Panc1 (cell line): ENCODE results near the gene RFTN1. TPM values are rescaled to one million over a fixed set of nuclear protein-coding genes. Genes with fewer than 3 reads are reported as not detected.

Experiments used
- ATAC-seq: fragments of 200-7000 bp; cut with Tn5 transposase; 2 replicates; pipeline ENCODE4 v1.9.1; 2020; ENCODE audit warnings: mild to moderate bottlenecking, moderate library complexity
- BruUV-seq: library from RNA; stranded (reverse); fragments of 400-500 nt; replicated peaks from 2 replicates; lab custom pipeline; 2021; lab: Mats Ljungman, UMichigan
- CTCF ChIA-PET: fragments of 300-600 bp; sonication (Branson Sonifier 250); formaldehyde crosslinking; loops from one replicate; lab custom pipeline; 2022; ENCODE audit warnings: antibody characterized with exemption; lab: Charles Lee
- POLR2A ChIA-PET: fragments of 300-600 bp; sonication (Branson Sonifier 250); formaldehyde crosslinking; loops from one replicate; lab custom pipeline; 2022; ENCODE audit warnings: antibody characterized with exemption; lab: Charles Lee
- DNase-seq: peaks from one replicate; pipeline ENCODE4 v3.0.0-alpha.2; 2010; ENCODE audit warnings: low read depth, low spot score
- H3K27ac ChIP-seq: 2 replicates; pipeline ENCODE4 v1.5.1; 2011; ENCODE audit warnings: mild to moderate bottlenecking, low read length, inconsistent platforms
- H3K27me3 ChIP-seq: fragments of 200-500 bp; sonication (Bioruptor generic); 2 replicates; pipeline ENCODE4 v1.6.0; 2014; ENCODE audit warnings: low read length, inconsistent platforms; ENCODE audit not compliant: control insufficient read depth, insufficient read depth
- H3K36me3 ChIP-seq: fragments of 200-500 bp; sonication (Bioruptor generic); 2 replicates; pipeline ENCODE4 v1.5.1; 2014; ENCODE audit warnings: inconsistent platforms, mild to moderate bottlenecking, low read length, moderate library complexity; ENCODE audit not compliant: control insufficient read depth, insufficient read depth
- H3K4me1 ChIP-seq: 2 replicates; pipeline ENCODE4 v1.5.1; 2011; ENCODE audit warnings: inconsistent platforms, mild to moderate bottlenecking, low read length, moderate library complexity; ENCODE audit not compliant: control insufficient read depth, insufficient read depth
- H3K4me3 ChIP-seq, 2 experiments: 2 replicates each; pipeline ENCODE4 v1.5.1; 2011 to 2012; ENCODE audit warnings: low read depth in 2 of 2, low read length in 2 of 2, mild to moderate bottlenecking in 2 of 2, inconsistent platforms in 1 of 2, moderate library complexity in 1 of 2
- H3K9me3 ChIP-seq: fragments of 200-500 bp; sonication (Bioruptor generic); 2 replicates; pipeline ENCODE4 v1.5.1; 2014; ENCODE audit warnings: low read depth, mild to moderate bottlenecking, inconsistent platforms, low read length, moderate library complexity; ENCODE audit not compliant: control insufficient read depth, insufficient read depth
- POLR2AphosphoS5 ChIP-seq: IDR thresholded peaks from 2 replicates; pipeline ENCODE4 v1.6.1; 2012; ENCODE audit warnings: mild to moderate bottlenecking, low read depth, low read length, moderate library complexity
- SIN3A ChIP-seq: IDR thresholded peaks from 2 replicates; pipeline ENCODE4 v1.6.1; 2012; ENCODE audit warnings: low read depth, mild to moderate bottlenecking, low read length, moderate library complexity, borderline replicate concordance; ENCODE audit not compliant: insufficient read depth
- TCF7L2 ChIP-seq: IDR thresholded peaks from 2 replicates; pipeline ENCODE4 v1.6.1; 2011; ENCODE audit warnings: mild to moderate bottlenecking, low read depth, low read length, inconsistent platforms
- in situ Hi-C: cut with HindIII; loops from 2 replicates; pipeline ENCODE4 v1.10.0; 2016; ENCODE audit warnings: low sequenced_read_pairs, low pct_unique_long_range_greater_than_20kb
- intact Hi-C: fragments of 100-400 bp; cut with micrococcal nuclease; formaldehyde crosslinking; loops from one replicate; pipeline ENCODE4 v1.10.0; 2022; ENCODE audit not compliant: unreplicated experiment
- total RNA-seq: library from RNA; stranded (reverse); gene quantifications from one replicate; pipeline ENCODE4 v1.2.1, GENCODE V29; 2021; ENCODE audit not compliant: unreplicated experiment
- TF ChIP-seq, protein P1 (sequence below), 2 experiments: IDR thresholded peaks; 2 replicates each; pipeline ENCODE4 v1.6.1; 2011 to 2012; ENCODE audit warnings: low read depth in 2 of 2, control low read depth in 1 of 2, low read length in 1 of 2, mild to moderate bottlenecking in 1 of 2, moderate library complexity in 1 of 2; ENCODE audit not compliant: insufficient read depth in 1 of 2
- TF ChIP-seq, protein P2 (sequence below): fragments of 450-650 bp; IDR thresholded peaks from 2 replicates; pipeline ENCODE4 v1.5.1; 2017; ENCODE audit warnings: mild to moderate bottlenecking

The RFTN1 gene
- total RNA-seq, 1 experiment from 2014 or later: 0.90 TPM

DNA sequence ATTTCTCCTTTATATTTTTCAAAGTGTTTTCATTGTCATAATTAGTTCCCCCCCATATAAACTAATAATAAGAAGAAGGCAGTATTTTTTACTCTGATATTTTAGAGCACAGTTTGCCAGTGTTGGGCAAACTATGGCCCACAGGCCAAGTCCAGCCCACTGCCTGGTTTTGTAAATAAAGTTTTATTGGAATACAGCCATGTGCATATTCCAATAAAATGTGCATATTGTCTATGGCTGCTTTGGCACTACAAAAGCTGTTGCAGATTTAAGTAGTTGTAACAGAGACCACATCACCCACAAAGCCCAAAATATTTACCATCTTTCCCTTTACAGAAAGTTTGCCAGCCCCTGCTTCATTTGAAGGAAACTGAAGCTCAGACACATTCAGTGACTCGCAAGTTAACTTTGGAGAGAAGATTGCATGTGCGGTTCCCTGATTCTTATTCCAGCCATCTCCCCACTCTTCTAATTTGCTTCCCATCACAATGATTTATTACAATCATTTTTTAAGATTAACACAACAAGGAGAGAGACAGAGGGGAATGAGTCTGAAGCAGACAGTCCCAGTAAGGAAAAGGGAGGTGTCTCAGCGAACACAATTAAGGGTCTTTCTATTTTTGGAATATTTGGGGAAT, 48.9 kb downstream of the RFTN1 start:
- CTCF ChIA-PET: no interaction called here
- BruUV-seq: no TSS peak

DNA sequence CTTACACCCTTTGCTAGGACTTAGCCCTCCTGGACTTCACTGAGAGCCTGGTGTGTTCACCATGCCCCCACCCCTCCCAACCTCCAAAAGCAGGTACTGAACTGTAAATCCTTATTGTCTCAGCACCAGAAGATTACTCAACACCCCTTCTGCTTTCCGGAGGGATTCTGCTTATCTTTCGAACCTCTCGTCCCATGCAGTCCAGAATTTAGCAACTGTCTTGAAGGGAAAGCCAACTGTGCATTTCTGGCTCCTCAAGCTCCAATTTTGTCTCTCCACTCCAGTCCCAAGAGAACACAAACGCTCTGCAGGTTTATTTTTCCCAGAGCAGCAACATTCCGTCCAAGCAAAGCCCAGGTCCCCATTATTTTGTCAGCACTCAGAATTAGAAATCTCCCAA, 49.6 kb downstream of the RFTN1 start:
- in situ Hi-C loops: no loop called here
- no TSS peak for BruUV-seq
- Histone ChIP-seq H3K36me3 (no peaks in the 10 kb centered on the region), H3K27ac (no peak overlapping the region), H3K9me3 (no peaks in the 10 kb centered on the region), H3K27me3 (no peaks in the 10 kb centered on the region), H3K4me3 (no peak overlapping the region), H3K4me1 (no peaks in the 10 kb centered on the region)
- POLR2A ChIA-PET: no interaction called here
- TF ChIP-seq, protein P1, sequence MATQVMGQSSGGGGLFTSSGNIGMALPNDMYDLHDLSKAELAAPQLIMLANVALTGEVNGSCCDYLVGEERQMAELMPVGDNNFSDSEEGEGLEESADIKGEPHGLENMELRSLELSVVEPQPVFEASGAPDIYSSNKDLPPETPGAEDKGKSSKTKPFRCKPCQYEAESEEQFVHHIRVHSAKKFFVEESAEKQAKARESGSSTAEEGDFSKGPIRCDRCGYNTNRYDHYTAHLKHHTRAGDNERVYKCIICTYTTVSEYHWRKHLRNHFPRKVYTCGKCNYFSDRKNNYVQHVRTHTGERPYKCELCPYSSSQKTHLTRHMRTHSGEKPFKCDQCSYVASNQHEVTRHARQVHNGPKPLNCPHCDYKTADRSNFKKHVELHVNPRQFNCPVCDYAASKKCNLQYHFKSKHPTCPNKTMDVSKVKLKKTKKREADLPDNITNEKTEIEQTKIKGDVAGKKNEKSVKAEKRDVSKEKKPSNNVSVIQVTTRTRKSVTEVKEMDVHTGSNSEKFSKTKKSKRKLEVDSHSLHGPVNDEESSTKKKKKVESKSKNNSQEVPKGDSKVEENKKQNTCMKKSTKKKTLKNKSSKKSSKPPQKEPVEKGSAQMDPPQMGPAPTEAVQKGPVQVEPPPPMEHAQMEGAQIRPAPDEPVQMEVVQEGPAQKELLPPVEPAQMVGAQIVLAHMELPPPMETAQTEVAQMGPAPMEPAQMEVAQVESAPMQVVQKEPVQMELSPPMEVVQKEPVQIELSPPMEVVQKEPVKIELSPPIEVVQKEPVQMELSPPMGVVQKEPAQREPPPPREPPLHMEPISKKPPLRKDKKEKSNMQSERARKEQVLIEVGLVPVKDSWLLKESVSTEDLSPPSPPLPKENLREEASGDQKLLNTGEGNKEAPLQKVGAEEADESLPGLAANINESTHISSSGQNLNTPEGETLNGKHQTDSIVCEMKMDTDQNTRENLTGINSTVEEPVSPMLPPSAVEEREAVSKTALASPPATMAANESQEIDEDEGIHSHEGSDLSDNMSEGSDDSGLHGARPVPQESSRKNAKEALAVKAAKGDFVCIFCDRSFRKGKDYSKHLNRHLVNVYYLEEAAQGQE (IDR thresholded peaks at IDR 0.05; ENCODE audit: insufficient read depth in 1 of 2, low read depth in 2 of 2, low read length in 1 of 2): no peak
- no peak for TF ChIP-seq SIN3A
- TF ChIP-seq POLR2AphosphoS5: no peak
- TF ChIP-seq TCF7L2: no peak
- TF ChIP-seq, protein P2, sequence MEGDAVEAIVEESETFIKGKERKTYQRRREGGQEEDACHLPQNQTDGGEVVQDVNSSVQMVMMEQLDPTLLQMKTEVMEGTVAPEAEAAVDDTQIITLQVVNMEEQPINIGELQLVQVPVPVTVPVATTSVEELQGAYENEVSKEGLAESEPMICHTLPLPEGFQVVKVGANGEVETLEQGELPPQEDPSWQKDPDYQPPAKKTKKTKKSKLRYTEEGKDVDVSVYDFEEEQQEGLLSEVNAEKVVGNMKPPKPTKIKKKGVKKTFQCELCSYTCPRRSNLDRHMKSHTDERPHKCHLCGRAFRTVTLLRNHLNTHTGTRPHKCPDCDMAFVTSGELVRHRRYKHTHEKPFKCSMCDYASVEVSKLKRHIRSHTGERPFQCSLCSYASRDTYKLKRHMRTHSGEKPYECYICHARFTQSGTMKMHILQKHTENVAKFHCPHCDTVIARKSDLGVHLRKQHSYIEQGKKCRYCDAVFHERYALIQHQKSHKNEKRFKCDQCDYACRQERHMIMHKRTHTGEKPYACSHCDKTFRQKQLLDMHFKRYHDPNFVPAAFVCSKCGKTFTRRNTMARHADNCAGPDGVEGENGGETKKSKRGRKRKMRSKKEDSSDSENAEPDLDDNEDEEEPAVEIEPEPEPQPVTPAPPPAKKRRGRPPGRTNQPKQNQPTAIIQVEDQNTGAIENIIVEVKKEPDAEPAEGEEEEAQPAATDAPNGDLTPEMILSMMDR: no peak
- intact Hi-C loops: no loop called here
- CTCF ChIA-PET: no interaction called here
- ATAC-seq (no peak), DNase-seq (no peak)

More for the DNA sequence above, 48.9 kb downstream of the RFTN1 start:
- no peaks in the 10 kb centered on the region for H3K9me3 ChIP-seq
- DNase-seq (no peak), ATAC-seq (no peak)
- POLR2A ChIA-PET: no interaction called here
- intact Hi-C loops (no loop called here), in situ Hi-C loops (no loop called here)
- H3K36me3 ChIP-seq: no peaks in the 10 kb centered on the region
- H3K27ac ChIP-seq: no peak overlapping the region
- H3K4me3 ChIP-seq: no peak overlapping the region
- TF ChIP-seq TCF7L2 (no peak), POLR2AphosphoS5 (no peak), SIN3A (no peak)
- TF ChIP-seq, protein P2: no peak
- TF ChIP-seq, protein P1 (IDR thresholded peaks at IDR 0.05; ENCODE audit: insufficient read depth in 1 of 2, low read depth in 2 of 2, low read length in 1 of 2): no peak
- no peaks in the 10 kb centered on the region for H3K27me3 ChIP-seq
- no peaks in the 10 kb centered on the region for H3K4me1 ChIP-seq
